SW480 (cell line): ENCODE measurements around the gene CEP78.
"Not testable (repeated sequence)": the region's sequence is repeated elsewhere in the genome, so short reads cannot be mapped to it uniquely, and the experiment has no call there.

ENCODE experiments used
- DNase-seq: peaks from one replicate; pipeline ENCODE4 v3.0.0-alpha.2; 2016; ENCODE audit warnings: low spot score

Gene CEP78, protein sequence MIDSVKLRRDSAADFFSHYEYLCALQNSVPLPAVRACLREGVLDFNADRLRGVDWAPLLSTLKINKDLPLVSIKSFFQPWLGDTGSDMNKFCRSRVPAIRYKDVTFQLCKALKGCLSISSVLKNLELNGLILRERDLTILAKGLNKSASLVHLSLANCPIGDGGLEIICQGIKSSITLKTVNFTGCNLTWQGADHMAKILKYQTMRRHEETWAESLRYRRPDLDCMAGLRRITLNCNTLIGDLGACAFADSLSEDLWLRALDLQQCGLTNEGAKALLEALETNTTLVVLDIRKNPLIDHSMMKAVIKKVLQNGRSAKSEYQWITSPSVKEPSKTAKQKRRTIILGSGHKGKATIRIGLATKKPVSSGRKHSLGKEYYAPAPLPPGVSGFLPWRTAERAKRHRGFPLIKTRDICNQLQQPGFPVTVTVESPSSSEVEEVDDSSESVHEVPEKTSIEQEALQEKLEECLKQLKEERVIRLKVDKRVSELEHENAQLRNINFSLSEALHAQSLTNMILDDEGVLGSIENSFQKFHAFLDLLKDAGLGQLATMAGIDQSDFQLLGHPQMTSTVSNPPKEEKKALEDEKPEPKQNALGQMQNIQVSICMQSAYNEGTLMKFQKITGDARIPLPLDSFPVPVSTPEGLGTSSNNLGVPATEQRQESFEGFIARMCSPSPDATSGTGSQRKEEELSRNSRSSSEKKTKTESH

DNA sequence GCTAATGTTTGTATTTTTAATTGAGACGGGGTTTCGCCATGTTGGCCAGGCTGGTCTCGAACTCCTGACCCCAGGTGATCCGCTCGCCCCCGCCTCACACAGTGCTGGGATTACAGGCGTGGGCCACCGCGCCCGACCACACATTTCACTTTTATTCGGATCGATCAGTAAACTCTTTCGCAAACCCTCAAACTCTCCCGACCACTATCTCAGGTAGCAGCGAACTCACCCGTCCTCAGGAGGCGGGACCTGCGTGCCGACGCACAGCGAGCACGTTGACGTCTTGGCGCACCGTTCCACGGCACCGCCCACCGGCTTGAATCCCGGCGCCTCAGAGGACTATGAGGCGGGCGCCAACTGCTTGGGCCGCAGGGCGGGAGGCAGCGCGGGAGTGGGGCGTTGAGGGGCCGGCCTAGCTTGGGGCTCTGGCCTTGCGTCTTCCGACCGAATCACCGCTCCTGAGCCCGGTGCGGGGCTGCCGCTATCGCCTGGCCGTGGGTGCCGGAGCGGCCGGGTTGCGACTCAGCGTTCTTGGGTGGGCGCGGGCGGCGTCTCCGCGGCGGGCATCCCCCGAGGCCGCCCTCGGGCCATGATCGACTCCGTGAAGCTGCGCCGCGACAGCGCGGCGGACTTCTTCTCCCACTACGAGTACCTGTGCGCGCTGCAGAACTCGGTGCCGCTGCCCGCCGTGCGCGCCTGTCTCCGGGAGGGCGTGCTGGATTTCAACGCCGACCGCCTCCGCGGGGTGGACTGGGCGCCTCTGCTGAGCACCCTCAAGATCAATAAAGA lies at the start of gene CEP78:
TSS of gene CEP78 (plus strand) at position 314 of the 789 bp plus-strand sequence. CDS start at position 590, 276 bp downstream.
- DNase-seq = peak; percentile 93

DNA sequence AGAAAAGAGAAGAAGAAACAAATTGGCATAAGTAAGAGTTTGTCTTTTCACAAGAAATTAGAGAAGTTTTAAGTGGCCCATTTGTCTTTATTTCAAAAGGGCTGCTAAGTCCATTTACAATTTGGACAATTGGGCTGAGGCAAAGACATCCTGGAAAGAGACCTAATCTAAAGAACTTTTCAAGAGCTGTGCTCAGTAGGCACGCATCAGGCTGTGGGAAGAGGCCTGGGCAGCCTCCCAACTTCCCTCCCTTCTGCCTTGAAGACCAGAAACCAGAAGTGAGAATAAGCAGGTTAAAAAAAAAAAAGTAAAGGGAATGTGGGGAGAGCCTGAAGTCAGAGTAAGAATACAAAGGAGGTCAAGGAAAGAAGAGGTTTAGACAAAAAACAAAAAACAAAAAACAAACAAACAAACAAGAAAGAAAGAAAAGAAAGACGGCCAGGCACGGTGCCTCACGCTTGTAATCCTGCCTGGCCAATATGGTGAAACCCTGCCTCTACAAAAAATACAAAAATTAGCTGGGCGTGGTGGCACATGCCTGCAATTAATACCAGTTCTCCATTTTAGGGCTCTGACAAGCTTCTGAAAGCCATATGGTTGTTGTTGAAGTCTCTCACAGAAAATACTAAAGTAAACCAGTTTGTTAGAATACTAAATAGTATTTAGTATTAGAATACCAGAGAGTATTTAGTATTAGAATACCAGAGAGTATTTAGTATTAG lies 48.0 kb upstream of the CEP78 start:
- no peak for DNase-seq

DNA sequence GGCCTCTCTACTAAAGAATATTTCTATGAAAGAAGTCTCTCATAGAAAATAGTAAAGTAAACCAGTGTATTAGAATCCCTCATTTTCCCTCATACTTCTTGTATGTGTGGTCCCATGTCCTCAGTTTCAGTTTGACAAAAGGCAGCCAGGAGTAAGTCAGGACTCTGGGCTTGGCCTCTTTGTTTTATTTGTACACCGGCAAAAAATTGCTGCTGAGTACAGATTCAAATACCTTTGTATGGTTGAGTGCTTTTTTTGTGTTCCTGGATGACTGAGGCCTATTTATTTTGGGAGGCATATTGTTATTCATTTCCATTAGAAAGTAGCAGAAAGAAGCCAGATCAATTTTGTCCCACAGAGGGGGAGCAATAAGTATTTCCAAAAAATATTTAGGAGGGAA lies 47.3 kb upstream of the CEP78 start:
- no peak for DNase-seq

DNA sequence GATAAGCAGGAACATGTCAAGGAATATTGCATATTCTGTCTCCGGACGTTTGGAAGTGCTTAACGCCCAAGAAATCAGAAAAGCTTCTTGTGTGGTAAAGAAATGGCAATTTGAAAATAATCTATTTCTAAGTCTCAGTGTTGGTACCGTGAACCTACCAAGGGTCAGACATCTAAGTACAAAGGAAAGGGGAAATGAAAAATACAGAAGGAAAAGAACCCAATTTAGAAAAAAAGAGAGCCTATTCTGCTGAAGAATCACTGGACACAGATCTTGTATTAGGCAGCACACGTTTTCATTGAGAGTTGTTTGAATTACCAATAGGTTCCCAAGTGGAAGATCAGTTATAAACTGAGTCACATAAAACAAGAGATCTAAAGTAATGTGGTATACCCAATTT lies 46.9 kb upstream of the CEP78 start:
- DNase-seq = no peak

DNA sequence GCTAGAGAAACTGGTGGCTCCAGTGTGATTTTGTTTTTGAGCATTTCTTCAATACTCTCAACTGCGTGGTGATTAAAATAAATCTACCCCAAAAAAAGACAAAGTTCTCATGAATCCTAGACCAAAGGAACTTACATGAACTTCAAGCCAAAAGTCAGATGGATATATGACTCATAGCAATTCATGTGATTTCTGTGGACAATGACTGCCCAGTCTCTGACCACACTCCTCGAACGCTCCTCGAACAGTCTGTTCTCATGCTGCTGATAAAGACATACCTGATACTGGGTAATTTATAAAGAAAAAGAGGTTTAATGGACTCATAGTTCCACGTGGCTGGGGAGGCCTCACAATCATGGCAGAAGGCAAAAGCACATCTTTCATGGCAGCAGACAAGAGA lies 46.4 kb upstream of the CEP78 start:
- no peak for DNase-seq

DNA sequence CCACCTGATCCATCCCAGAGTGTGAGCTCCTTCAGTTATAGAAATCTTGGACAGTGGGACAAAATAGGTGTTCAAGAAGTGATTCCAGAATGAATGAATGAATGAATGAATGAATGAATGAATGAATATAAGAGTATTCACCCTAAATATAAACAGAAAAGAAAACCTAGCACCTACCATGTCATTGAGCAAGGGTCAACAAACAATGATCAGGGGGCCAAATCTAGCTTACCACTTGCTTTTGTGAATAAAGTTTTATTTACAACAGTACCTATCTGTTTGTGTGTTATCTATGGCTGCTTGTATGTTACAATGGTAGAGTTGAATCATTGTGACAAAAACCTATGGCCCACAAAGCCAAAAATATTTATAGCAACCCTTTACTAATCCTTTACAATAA lies 43.9 kb upstream of the CEP78 start:
- DNase-seq = no peak

DNA sequence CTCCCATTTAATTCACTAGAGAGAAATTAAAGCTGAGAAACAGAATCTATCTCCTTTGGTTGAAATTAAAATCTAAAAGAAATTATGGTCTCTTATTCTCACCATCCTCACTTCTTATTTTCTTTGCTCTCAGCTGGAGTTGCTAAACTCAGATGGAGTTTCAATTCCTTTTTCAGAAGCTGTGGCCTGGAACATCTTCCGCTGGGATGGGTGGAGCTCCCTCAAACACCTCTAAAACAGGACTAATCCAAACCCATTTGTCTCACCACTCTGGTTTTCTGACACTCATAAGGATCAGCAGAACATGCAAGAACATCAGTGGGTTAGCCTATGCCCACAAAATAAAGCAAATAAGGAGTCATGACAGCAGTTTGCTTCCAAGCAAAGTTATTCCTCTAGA lies 39.6 kb upstream of the CEP78 start:
- DNase-seq = no peak

DNA sequence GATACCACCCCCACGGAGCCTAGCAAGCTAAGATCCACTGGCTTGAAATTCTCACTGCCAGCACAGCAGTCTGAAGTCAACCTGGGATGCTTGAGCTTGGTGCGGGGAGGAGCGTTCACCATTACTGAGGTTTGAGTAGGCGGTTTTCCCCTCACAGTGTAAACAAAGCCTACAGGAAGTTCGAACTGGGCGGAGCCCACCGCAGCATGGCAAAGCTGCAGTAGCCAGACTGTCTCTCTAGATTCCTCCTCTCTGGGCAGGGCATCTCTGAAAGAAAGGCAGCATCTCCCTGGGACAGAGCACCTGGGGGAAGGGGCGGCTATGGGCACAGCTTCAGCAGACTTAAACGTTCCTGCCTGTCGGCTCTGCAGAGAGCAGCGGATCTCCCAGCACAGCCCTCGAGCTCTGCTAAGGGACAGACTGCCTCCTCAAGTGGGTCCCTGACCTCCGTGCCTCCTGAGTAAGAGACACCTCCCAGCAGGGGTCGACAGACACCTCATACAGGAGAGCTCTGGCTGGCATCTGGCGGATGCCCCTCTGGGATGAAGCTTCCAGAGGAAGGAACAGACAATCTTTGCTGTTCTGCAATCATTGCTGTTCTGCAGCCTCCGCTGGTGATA lies 34.6 kb upstream of the CEP78 start:
- peak; percentile 44 for DNase-seq

DNA sequence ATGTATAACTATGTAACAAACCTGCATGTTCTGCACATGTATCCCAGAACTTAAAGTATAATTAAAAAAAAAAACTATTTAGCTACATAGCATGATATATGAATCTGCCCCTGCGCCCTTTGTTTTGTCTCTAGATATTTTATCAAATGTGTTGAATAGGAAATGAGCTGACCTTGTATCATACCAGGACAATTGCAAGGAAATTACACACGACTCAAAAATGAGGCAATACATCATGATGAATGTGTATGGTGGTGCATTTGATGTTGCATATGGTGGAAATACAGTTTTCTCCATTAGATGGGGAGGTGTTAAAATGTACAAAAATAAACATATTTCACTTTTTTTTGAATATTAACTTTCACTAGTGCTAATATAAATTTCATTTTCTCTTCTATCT lies 28.6 kb upstream of the CEP78 start:
- no peak for DNase-seq

DNA sequence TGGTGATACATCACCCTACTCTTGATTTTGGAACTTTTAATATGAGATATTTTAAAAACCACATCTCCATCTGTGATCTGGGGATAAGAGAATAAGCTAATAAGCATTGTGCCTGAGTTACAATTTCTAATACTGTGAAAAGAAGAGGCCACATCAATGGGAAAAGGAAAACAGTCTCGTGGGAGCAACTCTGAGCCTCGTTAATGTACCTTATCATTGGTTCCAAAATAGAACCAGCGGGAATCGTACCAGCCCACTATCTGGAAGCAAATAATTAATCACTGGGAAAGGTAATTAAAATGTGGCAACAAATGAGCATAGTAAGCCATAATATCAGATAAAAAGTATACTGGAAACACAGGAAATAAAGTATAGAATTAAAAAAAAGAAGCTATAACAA lies 28.0 kb upstream of the CEP78 start:
- DNase-seq = no peak

DNA sequence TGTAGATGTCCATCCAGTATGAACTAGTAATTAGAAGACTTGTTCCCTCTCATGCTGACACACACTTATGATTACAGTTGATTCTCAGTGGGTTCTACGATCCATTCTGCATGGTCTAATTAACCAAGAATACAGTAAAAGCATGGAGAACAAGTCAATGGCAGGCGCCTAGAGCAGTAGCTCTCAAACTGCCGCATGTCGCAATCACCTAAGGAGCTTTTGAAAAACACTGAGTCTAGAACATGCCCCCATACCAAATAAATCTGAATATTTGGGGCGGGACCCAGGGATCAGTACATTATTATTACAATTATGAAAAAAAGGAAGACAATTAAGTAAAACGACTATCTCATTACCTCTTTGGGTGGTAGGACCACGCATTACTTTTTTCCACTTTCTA lies 26.7 kb upstream of the CEP78 start:
- no peak for DNase-seq

DNA sequence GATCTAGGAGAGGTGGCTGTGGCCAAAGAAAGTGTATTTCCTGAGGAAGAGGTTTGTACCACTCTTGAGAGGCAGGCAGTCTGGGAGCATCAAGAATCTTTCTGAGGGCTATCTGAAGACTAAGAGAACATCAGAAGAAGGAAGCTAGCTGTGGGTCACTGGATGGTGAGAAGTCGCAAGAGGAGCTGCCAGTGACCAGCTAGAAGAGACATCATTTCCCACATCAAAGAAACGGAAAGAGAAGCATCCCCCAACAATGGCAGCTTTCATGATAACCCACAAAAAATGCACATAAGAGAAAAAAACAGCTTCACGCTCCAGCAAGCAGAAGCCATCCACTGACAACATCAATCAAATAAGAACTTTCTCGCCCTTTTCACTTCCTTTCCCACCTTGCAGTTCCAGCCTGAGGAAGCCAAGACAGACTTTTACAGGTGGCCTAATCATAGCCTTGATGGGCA lies 25.0 kb upstream of the CEP78 start:
- DNase-seq = peak; percentile 92

DNA sequence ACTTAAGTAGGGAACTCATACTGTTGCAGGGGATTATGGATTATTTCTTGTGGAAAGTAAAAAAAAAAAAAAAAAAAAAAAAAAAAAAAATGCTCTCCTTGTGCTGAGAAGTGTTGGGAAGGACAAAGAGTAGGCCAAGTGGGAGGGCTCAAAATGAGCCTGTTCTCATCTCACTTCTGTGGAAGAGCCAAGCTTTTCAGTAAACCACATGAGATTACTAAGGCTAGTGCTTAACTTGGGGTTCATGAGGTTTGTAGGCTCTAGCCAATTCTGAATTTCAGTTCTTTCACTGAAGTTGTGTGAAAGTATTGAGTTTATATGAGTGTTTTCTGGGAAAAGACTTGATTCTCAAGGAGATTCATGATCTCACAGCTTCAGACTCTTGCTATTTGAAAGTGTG lies 23.0 kb upstream of the CEP78 start:
- DNase-seq = no peak

DNA sequence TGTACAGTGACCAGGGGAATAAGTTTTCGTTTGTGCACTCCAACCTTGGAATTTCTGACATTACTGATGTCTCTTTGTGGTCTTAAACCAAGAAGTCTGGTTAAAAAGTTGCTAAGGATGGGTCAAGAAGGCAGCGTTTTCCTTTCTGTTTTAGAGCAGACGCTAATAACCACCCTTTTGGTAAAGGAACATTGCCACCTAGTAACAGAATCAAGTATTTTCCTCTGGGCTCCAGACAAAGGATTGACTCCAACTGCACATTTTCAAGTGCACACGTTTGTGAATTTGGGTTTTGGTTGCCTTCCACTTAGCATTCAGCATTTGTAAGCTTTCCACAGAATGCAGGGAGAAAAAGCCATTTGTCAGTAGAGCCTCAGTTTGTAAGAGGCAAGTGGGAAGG lies 22.2 kb upstream of the CEP78 start:
- DNase-seq = peak; percentile 49

DNA sequence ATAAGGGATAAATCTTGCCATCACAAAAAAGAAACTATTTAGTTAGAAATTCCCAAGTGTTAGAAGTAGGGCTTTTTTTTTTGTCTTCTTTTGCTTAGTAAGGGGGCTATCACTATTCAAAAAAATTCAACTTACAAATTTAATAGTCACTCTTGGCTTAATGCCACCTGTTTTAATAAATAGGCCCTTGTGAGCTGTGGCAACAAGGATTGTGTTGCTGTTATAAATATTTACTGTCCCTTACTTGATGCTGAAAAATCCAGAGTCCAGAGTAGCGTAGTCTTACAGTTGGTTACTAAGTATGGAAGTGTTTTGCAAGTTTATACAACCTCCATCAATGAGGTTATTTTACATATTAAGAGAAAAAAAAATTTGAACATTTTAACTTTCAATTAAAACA lies 21.4 kb upstream of the CEP78 start:
- no peak for DNase-seq

DNA sequence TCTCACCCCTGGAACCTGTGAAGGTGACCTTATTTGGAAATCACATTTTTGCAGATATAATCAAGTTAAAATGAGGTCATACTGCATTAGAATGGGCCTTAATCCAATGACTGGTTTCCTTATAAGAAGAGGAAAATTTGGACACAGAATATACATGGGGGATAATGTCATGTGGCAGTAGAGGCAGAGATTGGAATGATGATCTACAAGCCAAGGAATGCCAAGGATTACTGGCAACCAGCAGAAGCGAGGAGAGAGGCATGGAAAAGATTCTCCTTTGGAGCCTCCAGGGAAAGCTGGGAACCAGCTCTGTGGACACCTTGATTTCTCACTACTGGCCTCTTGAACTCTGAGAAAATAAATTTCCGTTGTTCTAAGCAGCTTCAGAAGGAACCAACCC lies 20.2 kb upstream of the CEP78 start:
- DNase-seq = no peak

DNA sequence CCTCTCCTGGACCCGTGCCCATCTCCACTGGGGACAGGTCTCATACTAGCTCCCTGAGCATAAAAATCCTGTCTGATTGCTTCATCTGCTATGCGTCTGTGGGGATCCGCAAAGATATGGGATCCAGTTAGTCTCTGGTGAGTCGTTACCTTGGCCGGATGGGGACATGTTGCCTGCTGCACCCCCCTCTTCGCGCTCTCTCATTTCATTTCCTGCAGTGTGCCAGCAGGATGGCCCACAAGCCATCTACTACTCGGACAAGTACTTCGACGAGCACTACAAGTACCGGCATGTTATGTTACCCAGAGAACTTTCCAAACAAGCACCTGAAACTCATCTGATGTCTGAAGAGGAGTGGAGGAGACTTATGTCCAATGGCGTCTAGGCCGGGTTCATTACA lies 17.0 kb upstream of the CEP78 start:
- no peak for DNase-seq

DNA sequence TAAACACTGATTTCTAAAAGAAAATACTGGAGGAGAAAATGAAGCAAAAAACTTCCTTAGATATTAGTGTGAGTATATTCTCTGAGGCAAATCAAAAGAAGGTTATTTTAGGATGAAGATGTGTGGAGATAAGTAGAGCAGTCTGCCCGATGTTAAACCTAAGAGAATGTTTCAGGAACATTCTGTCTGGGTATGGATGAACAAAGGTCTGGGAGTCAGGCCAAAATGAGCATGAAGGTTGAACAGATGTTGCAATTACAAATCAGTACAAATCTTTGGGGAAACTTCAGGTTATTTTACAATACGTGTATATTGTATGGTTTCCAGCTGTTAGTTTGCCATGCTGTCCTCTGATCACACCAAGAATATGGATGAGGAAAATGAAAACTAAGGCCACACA lies 14.4 kb upstream of the CEP78 start:
- no peak for DNase-seq

DNA sequence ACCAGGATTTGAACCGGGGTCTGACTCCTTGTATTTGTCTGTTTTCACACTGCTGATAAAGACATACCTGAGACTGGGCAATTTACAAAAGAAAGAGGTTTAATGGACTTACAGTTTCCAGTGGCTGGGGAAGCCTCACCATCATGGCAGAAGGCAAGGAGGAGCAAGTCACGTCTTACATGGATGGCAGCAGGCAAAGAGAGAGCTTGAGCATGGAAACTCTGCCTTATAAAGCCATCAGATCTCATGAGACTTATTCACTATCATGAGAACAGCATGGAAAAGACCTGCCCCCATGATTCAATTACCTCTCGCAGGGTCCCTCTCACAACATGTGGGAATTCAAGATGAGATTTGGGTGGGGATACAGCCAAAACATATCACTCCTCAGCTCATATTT lies 14.0 kb upstream of the CEP78 start:
- not testable (repeated sequence) for DNase-seq

DNA sequence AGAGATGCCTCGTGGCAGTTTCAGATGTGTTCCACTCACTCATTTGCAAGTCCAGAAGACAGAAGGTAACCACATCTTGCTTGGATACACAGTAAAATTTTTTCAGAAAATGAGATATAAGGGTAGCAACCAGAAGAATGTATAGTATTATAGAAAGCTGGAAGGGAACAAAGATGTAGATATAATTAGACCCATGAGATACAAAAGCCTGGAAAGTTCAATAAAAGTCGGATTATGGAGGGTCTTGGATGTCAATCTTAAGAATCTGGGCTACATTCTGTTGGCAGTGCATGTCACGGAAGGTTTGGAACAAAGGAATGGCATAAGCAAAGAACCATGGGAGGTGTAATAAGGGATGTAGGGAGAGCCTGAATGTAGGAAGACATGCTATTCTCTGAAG lies 5.1 kb upstream of the CEP78 start:
- DNase-seq = no peak

DNA sequence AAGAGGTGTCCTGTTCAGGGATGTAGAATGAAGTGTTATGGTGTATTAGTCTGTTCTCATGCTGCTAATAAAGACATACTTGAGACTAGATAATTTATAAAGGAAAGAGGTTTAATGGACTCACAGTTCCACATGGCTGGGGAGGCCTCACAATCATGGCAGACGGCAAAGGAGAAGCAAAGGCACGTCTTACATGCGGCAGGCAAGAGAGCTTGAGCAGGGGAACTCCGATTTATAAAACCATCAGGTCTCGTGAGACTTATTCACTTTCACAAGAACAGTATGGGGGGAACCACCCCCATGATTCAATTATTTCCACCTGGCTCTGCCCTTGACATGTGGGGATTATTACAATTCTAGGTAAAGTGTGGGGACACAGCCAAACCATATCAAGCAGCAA lies 3.4 kb upstream of the CEP78 start:
- not testable (repeated sequence) for DNase-seq

DNA sequence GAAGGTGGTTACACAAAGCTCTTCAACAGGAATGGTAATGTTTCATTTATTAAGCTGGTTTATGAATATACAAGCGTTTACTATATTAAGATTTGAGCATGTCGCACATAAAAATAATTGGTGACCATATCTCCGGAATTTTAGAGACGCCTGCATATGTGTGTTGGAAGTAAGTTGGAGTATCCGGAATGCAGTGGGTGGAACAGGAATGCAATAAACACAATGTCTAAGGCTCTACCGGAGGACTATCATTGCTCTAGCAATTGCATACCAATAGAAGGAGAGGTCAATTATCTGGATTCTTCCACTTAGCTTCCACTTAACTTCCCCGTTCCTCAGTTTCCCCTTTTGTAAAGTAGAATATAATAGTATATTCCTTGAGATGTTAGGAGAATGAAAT lies 1.1 kb upstream of the CEP78 start:
- peak; percentile 71 for DNase-seq
